Activated CD4-positive, alpha-beta memory T cell treated with anti-CD3 and anti-CD28 coated beads for 36 hours (primary cell): ENCODE results near the gene SLC8A3. TPM values are rescaled to one million over a fixed set of nuclear protein-coding genes. Genes with fewer than 3 reads are reported as not detected.

Experiments
- CTCF ChIA-PET: fragments of 350-600 bp; sonication (Branson Sonifier 250); formaldehyde crosslinking; loops from one replicate; lab custom pipeline; 2021; ENCODE audit warnings: antibody characterized with exemption, inconsistent platforms; lab: Charles Lee
- POLR2A ChIA-PET: fragments of 350-600 bp; sonication (Branson Sonifier 250); formaldehyde crosslinking; loops from one replicate; lab custom pipeline; 2021; ENCODE audit warnings: antibody characterized with exemption; lab: Charles Lee
- DNase-seq: peaks from one replicate; pipeline ENCODE4 v3.0.0-alpha.2; 2020
- H3K27ac Mint-ChIP-seq: one replicate; pipeline ENCODE4 v1.8.0; 2021; ENCODE audit warnings: mixed read lengths
- H3K27me3 Mint-ChIP-seq: one replicate; pipeline ENCODE4 v1.8.0; 2021; ENCODE audit warnings: mixed read lengths
- H3K36me3 Mint-ChIP-seq: one replicate; pipeline ENCODE4 v1.8.0; 2021; ENCODE audit warnings: mixed read lengths
- H3K4me1 Mint-ChIP-seq: one replicate; pipeline ENCODE4 v1.8.0; 2021; ENCODE audit warnings: low read depth, mixed read lengths
- H3K4me3 Mint-ChIP-seq: one replicate; pipeline ENCODE4 v1.8.0; 2021; ENCODE audit warnings: mild to moderate bottlenecking, mixed read lengths
- H3K9me3 Mint-ChIP-seq: one replicate; pipeline ENCODE4 v1.8.0; 2021; ENCODE audit warnings: mixed read lengths
- intact Hi-C: fragments of 100-400 bp; cut with micrococcal nuclease; formaldehyde crosslinking; loops from one replicate; pipeline ENCODE4 v1.15.1; 2023
- total RNA-seq, 2 experiments: library from RNA; stranded (reverse); gene quantifications; one replicate each; pipeline ENCODE4 v1.2.3, GENCODE V29; 2021

SLC8A3 gene
- total RNA-seq, 2 experiments from 2014 or later, result 0.31 TPM

GRCh38 chr14:70192915-70193314 is 4.2 kb upstream of the SLC8A3 start:
- H3K4me3 Mint-ChIP-seq, result no peak overlapping the region
- H3K36me3 Mint-ChIP-seq, result no peaks in the 10 kb centered on the region
- peaks cover 9% of the 10 kb centered on the region for H3K9me3 Mint-ChIP-seq
- no peak overlapping the region for H3K27ac Mint-ChIP-seq
- POLR2A ChIA-PET, result no interaction called here
- no peak for DNase-seq
- peaks cover 52% of the 10 kb centered on the region for H3K27me3 Mint-ChIP-seq
- CTCF ChIA-PET, result no interaction called here
- peaks cover 11% of the 10 kb centered on the region for H3K4me1 Mint-ChIP-seq
- intact Hi-C loops, result no loop called here

GRCh38 chr14:70190156-70190555 is 1.4 kb upstream of the SLC8A3 start:
- POLR2A ChIA-PET, result no interaction called here
- Mint-ChIP-seq H3K4me3 (no peak overlapping the region), H3K9me3 (peaks cover 8% of the 10 kb centered on the region), H3K4me1 (peaks cover 21% of the 10 kb centered on the region), H3K27ac (no peak overlapping the region), H3K36me3 (no peaks in the 10 kb centered on the region), H3K27me3 (peaks cover 65% of the 10 kb centered on the region)
- intact Hi-C loops, result no loop called here
- CTCF ChIA-PET, result no interaction called here
- DNase-seq, result no peak

DNA sequence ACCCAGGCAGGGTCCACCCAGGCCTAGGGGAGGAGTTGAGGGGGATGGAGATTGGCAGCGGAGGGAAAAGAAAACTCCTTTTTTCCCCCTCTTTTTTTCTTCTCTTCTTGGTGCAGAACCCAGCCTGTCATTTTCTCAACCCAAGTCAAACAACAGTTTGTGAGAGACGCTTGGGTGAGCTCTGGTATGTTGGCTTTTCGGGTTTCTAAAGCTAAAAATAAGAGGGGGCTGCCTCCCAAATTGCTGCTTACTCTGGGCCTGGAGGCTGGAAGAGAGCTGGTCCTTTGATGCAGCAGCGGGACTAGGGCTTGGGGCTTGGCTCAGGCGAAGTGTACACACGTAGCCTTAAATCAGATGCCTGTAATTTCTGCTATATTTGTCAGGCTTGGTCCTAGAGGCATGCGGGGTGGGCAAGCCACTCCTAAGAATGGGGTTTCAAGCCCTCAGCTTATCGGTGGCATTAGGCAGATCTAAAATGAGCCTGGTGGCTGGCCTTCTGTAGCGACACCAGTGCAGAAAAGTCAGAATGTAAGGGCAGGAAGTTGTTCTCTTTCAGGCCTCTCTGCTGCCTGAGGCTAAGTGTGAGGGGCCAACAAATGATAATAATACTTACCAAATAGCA is 816 bp upstream of the SLC8A3 start:
- ChIA-PET POLR2A (no interaction called here), CTCF (no interaction called here)
- H3K4me1 Mint-ChIP-seq, result peaks cover 21% of the 10 kb centered on the region
- DNase-seq, result no peak
- no peaks in the 10 kb centered on the region for H3K36me3 Mint-ChIP-seq
- peak overlapping the region; percentile 64 for H3K4me3 Mint-ChIP-seq
- no peak overlapping the region for H3K27ac Mint-ChIP-seq
- intact Hi-C loops, result no loop called here
- peaks cover 64% of the 10 kb centered on the region for H3K27me3 Mint-ChIP-seq
- H3K9me3 Mint-ChIP-seq, result peaks cover 4% of the 10 kb centered on the region

DNA sequence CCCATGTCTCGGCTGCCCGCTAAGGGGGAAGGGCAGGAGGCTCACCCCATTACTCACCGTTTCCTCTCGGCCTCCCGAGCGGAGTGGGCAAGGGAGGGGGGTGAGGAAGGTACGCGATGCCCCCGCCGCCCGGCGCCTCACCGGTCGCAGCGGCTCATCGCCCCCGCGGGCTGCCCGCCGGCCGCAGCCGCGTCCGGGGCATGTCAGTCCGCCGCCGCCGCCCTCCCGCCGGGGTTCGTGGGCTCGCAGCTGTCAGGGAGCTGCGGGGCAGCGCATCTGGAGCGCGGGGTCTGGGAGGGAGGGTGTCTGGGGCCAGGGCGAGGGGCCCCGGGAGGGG is 461 bp downstream of the SLC8A3 start:
- Mint-ChIP-seq H3K9me3 (no peaks in the 10 kb centered on the region), H3K27ac (no peak overlapping the region)

DNA sequence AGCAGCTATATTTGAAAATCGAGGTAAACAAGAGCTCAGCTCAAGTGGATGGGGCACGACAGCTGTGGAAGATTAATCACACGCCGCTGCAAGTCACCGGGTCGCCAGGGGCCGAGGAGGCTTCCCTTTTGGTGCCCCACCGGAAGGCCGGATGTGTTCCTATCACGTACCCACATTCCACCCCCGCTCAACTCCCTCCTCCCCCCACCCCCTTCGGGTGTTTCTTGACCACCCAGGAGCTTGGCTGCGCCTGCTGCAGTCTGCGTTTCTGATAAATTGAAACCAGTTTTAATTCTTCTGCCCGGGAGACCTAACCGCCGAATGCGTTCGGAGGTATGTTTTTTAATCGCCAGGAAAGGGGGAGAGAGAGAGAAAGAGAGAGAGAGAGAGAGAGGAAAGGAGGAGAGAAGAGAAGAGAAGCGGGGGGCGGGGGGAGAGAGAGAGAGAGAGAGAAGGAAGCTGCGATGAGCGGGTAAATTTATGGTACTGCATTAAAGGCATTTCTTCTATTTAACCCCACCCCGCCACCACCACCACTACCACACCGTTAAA is 1.8 kb downstream of the SLC8A3 start:
- H3K9me3 Mint-ChIP-seq, result no peaks in the 10 kb centered on the region
- POLR2A ChIA-PET, result no interaction called here
- no peak overlapping the region for H3K27ac Mint-ChIP-seq
- DNase-seq, result peak; percentile 21
- CTCF ChIA-PET, result no interaction called here
- H3K4me3 Mint-ChIP-seq, result peak overlapping the region; percentile 75
- no peaks in the 10 kb centered on the region for H3K36me3 Mint-ChIP-seq
- H3K4me1 Mint-ChIP-seq, result peaks cover 21% of the 10 kb centered on the region
- peaks cover 50% of the 10 kb centered on the region for H3K27me3 Mint-ChIP-seq
- intact Hi-C loops, result no loop called here

More for the DNA sequence above, 461 bp downstream of the SLC8A3 start:
- H3K4me1 Mint-ChIP-seq, result peaks cover 21% of the 10 kb centered on the region
- H3K36me3 Mint-ChIP-seq, result no peaks in the 10 kb centered on the region
- CTCF ChIA-PET, result no interaction called here
- H3K4me3 Mint-ChIP-seq, result peak overlapping the region; percentile 75
- peak; percentile 49 for DNase-seq
- intact Hi-C loops, result no loop called here
- H3K27me3 Mint-ChIP-seq, result peaks cover 56% of the 10 kb centered on the region
- POLR2A ChIA-PET, result no interaction called here

- POLR2A ChIA-PET, result no interaction called here
- no peak for DNase-seq
- Mint-ChIP-seq H3K4me3 (no peak overlapping the region), H3K36me3 (no peaks in the 10 kb centered on the region), H3K4me1 (peaks cover 16% of the 10 kb centered on the region), H3K27me3 (peaks cover 28% of the 10 kb centered on the region), H3K27ac (no peak overlapping the region), H3K9me3 (no peaks in the 10 kb centered on the region)
- intact Hi-C loops, result no loop called here
- CTCF ChIA-PET, result no interaction called here
These were observed 4.8 kb downstream of the SLC8A3 start for GRCh38 chr14:70183991-70184390.

DNA sequence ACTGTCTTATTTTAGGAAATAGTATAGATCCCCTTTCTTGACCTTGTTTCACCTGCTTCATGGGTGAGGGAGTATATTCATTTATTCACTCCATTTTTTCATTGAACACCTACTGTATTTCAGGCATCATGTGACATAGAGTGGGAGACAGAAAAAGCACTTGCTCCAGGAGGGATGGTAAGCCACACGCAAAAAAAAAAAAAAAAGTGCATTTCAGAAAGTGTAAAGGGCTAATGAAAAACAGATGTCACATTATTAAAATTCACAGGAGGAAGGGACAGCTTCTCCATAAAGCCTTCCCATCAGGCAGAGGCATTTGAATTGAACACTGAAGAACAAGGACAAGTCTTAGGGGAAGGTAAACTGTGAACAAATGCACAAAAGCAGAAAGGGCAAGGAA is 7.5 kb downstream of the SLC8A3 start:
- CTCF ChIA-PET, result no interaction called here
- POLR2A ChIA-PET, result no interaction called here
- Mint-ChIP-seq H3K36me3 (no peaks in the 10 kb centered on the region), H3K4me3 (no peak overlapping the region), H3K27ac (no peak overlapping the region), H3K4me1 (no peaks in the 10 kb centered on the region), H3K27me3 (peaks cover 13% of the 10 kb centered on the region), H3K9me3 (no peaks in the 10 kb centered on the region)
- no peak for DNase-seq
- intact Hi-C loops, result no loop called here

DNA sequence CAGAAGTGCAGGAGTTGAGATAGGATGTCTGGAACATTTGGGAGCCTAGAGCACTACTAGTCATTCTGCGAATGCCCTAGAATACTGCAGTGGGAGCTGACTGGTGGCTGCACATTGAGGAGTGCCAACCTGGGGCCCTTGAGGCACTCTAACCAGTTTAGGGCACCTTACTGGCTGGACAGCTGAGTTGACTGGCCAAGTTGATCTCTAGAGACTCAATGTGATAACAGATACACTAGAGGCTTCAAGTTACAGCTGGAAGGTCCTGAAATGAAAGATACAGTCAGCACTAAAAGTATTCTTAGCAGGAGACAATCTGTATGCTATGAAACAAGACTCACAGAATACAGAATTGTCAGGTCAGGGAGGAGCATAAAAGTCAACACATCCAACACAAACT is 8.0 kb downstream of the SLC8A3 start:
- no peaks in the 10 kb centered on the region for H3K4me1 Mint-ChIP-seq
- no peaks in the 10 kb centered on the region for H3K36me3 Mint-ChIP-seq
- CTCF ChIA-PET, result no interaction called here
- no peaks in the 10 kb centered on the region for H3K9me3 Mint-ChIP-seq
- H3K4me3 Mint-ChIP-seq, result no peak overlapping the region
- no peak for DNase-seq
- intact Hi-C loops, result no loop called here
- POLR2A ChIA-PET, result no interaction called here
- peaks cover 9% of the 10 kb centered on the region for H3K27me3 Mint-ChIP-seq
- no peak overlapping the region for H3K27ac Mint-ChIP-seq

GRCh38 chr14:70177081-70177800 is 11.5 kb downstream of the SLC8A3 start:
- Mint-ChIP-seq H3K36me3 (no peaks in the 10 kb centered on the region), H3K27ac (no peak overlapping the region), H3K9me3 (no peaks in the 10 kb centered on the region), H3K27me3 (peaks cover 4% of the 10 kb centered on the region), H3K4me1 (no peaks in the 10 kb centered on the region), H3K4me3 (no peak overlapping the region)
- POLR2A ChIA-PET, result no interaction called here
- DNase-seq, result no peak
- CTCF ChIA-PET, result no interaction called here
- intact Hi-C loops, result no loop called here

GRCh38 chr14:70173569-70173968 is 15.2 kb downstream of the SLC8A3 start:
- no peak for DNase-seq
- POLR2A ChIA-PET, result no interaction called here
- no peaks in the 10 kb centered on the region for H3K4me1 Mint-ChIP-seq
- H3K9me3 Mint-ChIP-seq, result no peaks in the 10 kb centered on the region
- no peak overlapping the region for H3K27ac Mint-ChIP-seq
- intact Hi-C loops, result no loop called here
- peaks cover 17% of the 10 kb centered on the region for H3K27me3 Mint-ChIP-seq
- no peaks in the 10 kb centered on the region for H3K36me3 Mint-ChIP-seq
- no peak overlapping the region for H3K4me3 Mint-ChIP-seq
- CTCF ChIA-PET, result no interaction called here

DNA sequence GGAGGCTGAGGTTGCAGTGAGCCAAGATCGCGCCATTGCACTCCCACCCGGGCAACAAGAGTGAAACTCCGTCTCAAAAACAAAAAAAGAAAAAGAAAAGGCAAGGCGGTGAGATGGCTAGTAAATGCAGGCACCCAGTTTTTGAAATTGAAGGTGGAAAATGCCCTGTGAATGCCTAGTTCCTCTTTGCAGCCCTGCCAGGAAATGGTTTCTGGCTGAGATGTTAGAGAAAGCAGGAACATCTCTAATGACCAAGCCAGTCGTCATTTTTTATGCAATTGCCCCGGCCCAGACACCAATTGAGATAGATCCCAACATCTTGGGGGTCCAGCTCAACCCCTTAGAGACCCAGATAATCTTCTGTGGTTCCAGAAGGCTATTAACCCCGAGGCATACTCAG is 17.0 kb downstream of the SLC8A3 start:
- peaks cover 17% of the 10 kb centered on the region for H3K27me3 Mint-ChIP-seq
- H3K4me1 Mint-ChIP-seq, result no peaks in the 10 kb centered on the region
- no peaks in the 10 kb centered on the region for H3K36me3 Mint-ChIP-seq
- H3K4me3 Mint-ChIP-seq, result no peak overlapping the region
- no peak for DNase-seq
- H3K27ac Mint-ChIP-seq, result no peak overlapping the region
- ChIA-PET CTCF (interaction anchor here (0.6 kb wide), 1 partner anchor 792 kb away, joined by 3 read pairs; no protein-coding TSS in a partner anchor), POLR2A (no interaction called here)
- intact Hi-C loops, result no loop called here
- no peaks in the 10 kb centered on the region for H3K9me3 Mint-ChIP-seq

- no peaks in the 10 kb centered on the region for H3K4me1 Mint-ChIP-seq
- no peak for DNase-seq
- H3K27ac Mint-ChIP-seq, result no peak overlapping the region
- CTCF ChIA-PET, result no interaction called here
- H3K4me3 Mint-ChIP-seq, result no peak overlapping the region
- H3K9me3 Mint-ChIP-seq, result no peaks in the 10 kb centered on the region
- H3K36me3 Mint-ChIP-seq, result no peaks in the 10 kb centered on the region
- intact Hi-C loops, result no loop called here
- POLR2A ChIA-PET, result no interaction called here
- peaks cover 17% of the 10 kb centered on the region for H3K27me3 Mint-ChIP-seq
These were observed 17.8 kb downstream of the SLC8A3 start for GRCh38 chr14:70170976-70171375.

DNA sequence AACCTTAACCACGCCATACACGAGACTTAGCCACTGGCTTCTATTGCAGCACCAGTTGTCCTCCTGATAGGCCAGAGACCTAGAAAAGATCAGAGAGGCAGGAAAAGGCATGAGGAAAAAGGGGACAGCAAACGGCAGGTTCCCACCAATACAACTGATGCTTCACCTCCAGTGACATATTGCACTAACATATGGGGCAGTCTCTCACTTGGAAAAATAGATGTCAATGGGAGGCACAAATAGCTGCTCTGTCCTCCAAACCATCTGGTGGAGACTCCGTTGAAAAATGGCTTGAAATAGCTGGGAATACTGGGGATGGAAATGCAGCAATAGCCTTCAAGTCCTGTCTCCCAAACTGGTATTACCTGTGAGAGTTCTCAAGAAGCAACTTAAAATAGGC is 20.3 kb downstream of the SLC8A3 start:
- DNase-seq, result no peak
- H3K9me3 Mint-ChIP-seq, result no peaks in the 10 kb centered on the region
- intact Hi-C loops, result no loop called here
- H3K36me3 Mint-ChIP-seq, result no peaks in the 10 kb centered on the region
- H3K27me3 Mint-ChIP-seq, result peaks cover 21% of the 10 kb centered on the region
- CTCF ChIA-PET, result no interaction called here
- H3K4me1 Mint-ChIP-seq, result no peaks in the 10 kb centered on the region
- H3K27ac Mint-ChIP-seq, result no peak overlapping the region
- H3K4me3 Mint-ChIP-seq, result no peak overlapping the region
- POLR2A ChIA-PET, result no interaction called here
